GM23338 (cell line): ENCODE results near the gene CITED4. TPM values are rescaled to one million over a fixed set of nuclear protein-coding genes. Genes with fewer than 3 reads are reported as not detected.

Experiments used
- ATAC-seq: fragments of 200-7000 bp; cut with Tn5 transposase; 3 replicates; pipeline ENCODE4 v1.9.1; 2020
- DNase-seq: peaks from one replicate; pipeline ENCODE4 v3.0.0-alpha.2; 2015; ENCODE audit warnings: low spot score
- H2AFZ ChIP-seq: fragments of 200-600 bp; sonication (generic); 2 replicates; pipeline ENCODE4 v1.8.0; 2016; ENCODE audit warnings: antibody characterized with exemption, mild to moderate bottlenecking, moderate library complexity
- H3F3A ChIP-seq: fragments of 200-600 bp; sonication (generic); replicated peaks from 2 replicates; pipeline ENCODE4 v1.8.0; 2017; ENCODE audit warnings: antibody characterized with exemption, mixed run types, low read depth
- H3K27ac ChIP-seq: fragments of 200-600 bp; sonication (generic); 2 replicates; pipeline ENCODE4 v1.6.1; 2016; ENCODE audit warnings: low read depth
- H3K27me3 ChIP-seq: fragments of 200-600 bp; sonication (generic); 2 replicates; pipeline ENCODE4 v1.8.0; 2016; ENCODE audit warnings: mild to moderate bottlenecking, mixed run types, moderate library complexity; ENCODE audit not compliant: insufficient read depth
- H3K36me3 ChIP-seq: fragments of 200-600 bp; sonication (generic); 2 replicates; pipeline ENCODE4 v1.8.0; 2016; ENCODE audit warnings: mild to moderate bottlenecking; ENCODE audit not compliant: insufficient read depth
- H3K4me1 ChIP-seq: fragments of 200-600 bp; sonication (generic); 2 replicates; pipeline ENCODE4 v1.8.0; 2016; ENCODE audit warnings: mild to moderate bottlenecking, moderate library complexity; ENCODE audit not compliant: insufficient read depth
- H3K4me2 ChIP-seq: fragments of 200-600 bp; sonication (generic); 2 replicates; pipeline ENCODE4 v1.7.1; 2017; ENCODE audit warnings: mixed run types
- H3K4me3 ChIP-seq: fragments of 200-600 bp; sonication (generic); 2 replicates; pipeline ENCODE4 v1.6.1; 2016; ENCODE audit warnings: mixed run types
- H3K79me2 ChIP-seq: fragments of 200-600 bp; sonication (generic); replicated peaks from 2 replicates; pipeline ENCODE4 v1.8.0; 2017; ENCODE audit warnings: mild to moderate bottlenecking; ENCODE audit not compliant: insufficient read depth
- H3K9me2 ChIP-seq: fragments of 200-600 bp; sonication (generic); 2 replicates; pipeline ENCODE4 v1.8.0; 2017; ENCODE audit not compliant: insufficient read depth
- H4K20me1 ChIP-seq: fragments of 200-600 bp; sonication (generic); replicated peaks from 2 replicates; pipeline ENCODE4 v1.8.0; 2017; ENCODE audit warnings: mild to moderate bottlenecking; ENCODE audit not compliant: insufficient read depth
- H3K27ac Mint-ChIP-seq: 2 replicates; pipeline ENCODE4 v1.8.0; 2020; ENCODE audit warnings: inconsistent platforms, mild to moderate bottlenecking, moderate library complexity, mixed read lengths
- H3K27me3 Mint-ChIP-seq: 3 replicates; pipeline ENCODE4 v1.8.0; 2022; ENCODE audit warnings: low read depth, mild to moderate bottlenecking, moderate library complexity, mixed read lengths, inconsistent platforms; ENCODE audit not compliant: insufficient read depth, poor library complexity
- H3K36me3 Mint-ChIP-seq: 3 replicates; pipeline ENCODE4 v1.8.0; 2021; ENCODE audit warnings: low read depth, mild to moderate bottlenecking, inconsistent platforms, moderate library complexity, mixed read lengths
- H3K4me1 Mint-ChIP-seq: 3 replicates; pipeline ENCODE4 v1.8.0; 2020; ENCODE audit warnings: mild to moderate bottlenecking, inconsistent platforms, mixed read lengths
- H3K4me3 Mint-ChIP-seq: 3 replicates; pipeline ENCODE4 v1.8.0; 2021; ENCODE audit warnings: moderate library complexity, mild to moderate bottlenecking, inconsistent platforms, mixed read lengths
- H3K9me3 Mint-ChIP-seq: 3 replicates; pipeline ENCODE4 v1.8.0; 2020; ENCODE audit warnings: moderate library complexity, mild to moderate bottlenecking, inconsistent platforms, mixed read lengths
- CREB1 ChIP-seq: fragments of 250-450 bp; sonication (Bioruptor Pico); IDR thresholded peaks from 2 replicates; pipeline ENCODE4 v1.5.0; 2020; ENCODE audit warnings: low read depth, mild to moderate bottlenecking, moderate library complexity
- EZH2 ChIP-seq: fragments of 200-600 bp; sonication (generic); IDR thresholded peaks from one replicate; pipeline ENCODE4 v1.8.0; 2017; ENCODE audit warnings: antibody characterized with exemption, mild to moderate bottlenecking, low read depth; ENCODE audit not compliant: unreplicated experiment
- JUNB ChIP-seq: IDR thresholded peaks from one replicate; pipeline ENCODE4 v1.6.1; 2016; ENCODE audit warnings: antibody characterized with exemption; ENCODE audit not compliant: unreplicated experiment
- NANOG ChIP-seq: IDR thresholded peaks from 2 replicates; pipeline ENCODE4 v1.6.1; 2016; ENCODE audit warnings: antibody characterized with exemption, borderline replicate concordance
- STAT1 ChIP-seq: IDR thresholded peaks from one replicate; pipeline ENCODE4 v1.6.1; 2016; ENCODE audit warnings: antibody characterized with exemption; ENCODE audit not compliant: unreplicated experiment
- ZNF114 ChIP-seq: fragments of 250-450 bp; sonication (Bioruptor Pico); IDR thresholded peaks from 2 replicates; pipeline ENCODE4 v1.5.0; 2020; ENCODE audit warnings: mild to moderate bottlenecking, moderate library complexity
- ZNF331 ChIP-seq: fragments of 250-450 bp; sonication (Bioruptor Pico); IDR thresholded peaks from 2 replicates; pipeline ENCODE4 v1.5.0; 2020; ENCODE audit warnings: low read depth, mild to moderate bottlenecking, moderate library complexity
- ZNF462 ChIP-seq: fragments of 250-450 bp; sonication (Bioruptor Pico); IDR thresholded peaks from 2 replicates; pipeline ENCODE4 v1.5.0; 2020; ENCODE audit warnings: mild to moderate bottlenecking, moderate library complexity
- polyA plus RNA-seq: library from polyadenylated mRNA; unstranded; fragments of >200 nt; fragmentation: Nextera tagmentation; extraction: Ambion mirVana; gene quantifications from 2 replicates; pipeline ENCODE4 v1.2.1, GENCODE V29; 2016
- total RNA-seq: library from RNA; depleted of rRNA; stranded (reverse); fragments of >200 nt; shearing (Covaris generic); gene quantifications from 2 replicates; pipeline ENCODE4 v1.2.3, GENCODE V29; 2014
- TF ChIP-seq, protein P1 (sequence below), 2 experiments: fragments of 200-600 bp in 1 of 2; sonication (generic) in 1 of 2; conservative IDR thresholded peaks; 2 replicates each; pipeline versions ENCODE4 v1.5.1 to v1.6.1; 2016 to 2017; ENCODE audit warnings: antibody characterized with exemption in 2 of 2, low read depth in 2 of 2, mild to moderate bottlenecking in 2 of 2, moderate library complexity in 1 of 2

The CITED4 gene
- total and polyA plus RNA-seq, 2 experiments from 2014 or later = 2.9 to 18.7 TPM

GRCh38 chr1:40820251-40820797 is 41.8 kb downstream of the CITED4 start:
- H3K4me1 Mint-ChIP-seq = peaks cover 21% of the 10 kb centered on the region
- H3K4me3 Mint-ChIP-seq = no peak overlapping the region
- no peaks in the 10 kb centered on the region; the same call in 1 of the 2 replicates for H3F3A ChIP-seq
- H3K27ac ChIP-seq = no peak overlapping the region
- H3K36me3 Mint-ChIP-seq = no peaks in the 10 kb centered on the region
- no peaks in the 10 kb centered on the region for H3K9me2 ChIP-seq
- no peaks in the 10 kb centered on the region; the same call in 2 of the 3 replicates for H3K9me3 Mint-ChIP-seq
- H2AFZ ChIP-seq = no peak overlapping the region
- H4K20me1 ChIP-seq = no peaks in the 10 kb centered on the region
- peaks cover 6% of the 10 kb centered on the region for H3K4me1 ChIP-seq
- H3K36me3 ChIP-seq = no peaks in the 10 kb centered on the region
- H3K4me3 ChIP-seq = no peak overlapping the region
- H3K27ac Mint-ChIP-seq = no peak overlapping the region
- TF ChIP-seq, protein P1, sequence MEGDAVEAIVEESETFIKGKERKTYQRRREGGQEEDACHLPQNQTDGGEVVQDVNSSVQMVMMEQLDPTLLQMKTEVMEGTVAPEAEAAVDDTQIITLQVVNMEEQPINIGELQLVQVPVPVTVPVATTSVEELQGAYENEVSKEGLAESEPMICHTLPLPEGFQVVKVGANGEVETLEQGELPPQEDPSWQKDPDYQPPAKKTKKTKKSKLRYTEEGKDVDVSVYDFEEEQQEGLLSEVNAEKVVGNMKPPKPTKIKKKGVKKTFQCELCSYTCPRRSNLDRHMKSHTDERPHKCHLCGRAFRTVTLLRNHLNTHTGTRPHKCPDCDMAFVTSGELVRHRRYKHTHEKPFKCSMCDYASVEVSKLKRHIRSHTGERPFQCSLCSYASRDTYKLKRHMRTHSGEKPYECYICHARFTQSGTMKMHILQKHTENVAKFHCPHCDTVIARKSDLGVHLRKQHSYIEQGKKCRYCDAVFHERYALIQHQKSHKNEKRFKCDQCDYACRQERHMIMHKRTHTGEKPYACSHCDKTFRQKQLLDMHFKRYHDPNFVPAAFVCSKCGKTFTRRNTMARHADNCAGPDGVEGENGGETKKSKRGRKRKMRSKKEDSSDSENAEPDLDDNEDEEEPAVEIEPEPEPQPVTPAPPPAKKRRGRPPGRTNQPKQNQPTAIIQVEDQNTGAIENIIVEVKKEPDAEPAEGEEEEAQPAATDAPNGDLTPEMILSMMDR (conservative IDR thresholded peaks at IDR 0.05; ENCODE audit: low read depth in 2 of 2) = peak; percentile 40 to 58
- TF ChIP-seq JUNB = no peak
- TF ChIP-seq ZNF331 = no peak
- no peak for TF ChIP-seq STAT1
- H3K79me2 ChIP-seq = no peaks in the 10 kb centered on the region
- DNase-seq (peak; percentile 67), ATAC-seq (peak; percentile 36)
- H3K27me3 Mint-ChIP-seq = peaks cover 16% of the 10 kb centered on the region
- H3K27me3 ChIP-seq = peaks cover 15% of the 10 kb centered on the region; the same call in 1 of the 2 replicates
- H3K4me2 ChIP-seq = no peak overlapping the region

- peaks cover 9% of the 10 kb centered on the region for H3K4me1 Mint-ChIP-seq
- no peak overlapping the region for H3K27ac Mint-ChIP-seq
- Histone ChIP-seq H3K9me2 (no peaks in the 10 kb centered on the region), H3K27ac (no peak overlapping the region), H4K20me1 (no peaks in the 10 kb centered on the region), H3K4me3 (peak overlapping the region; percentile 88), H3K36me3 (no peaks in the 10 kb centered on the region), H3K79me2 (no peaks in the 10 kb centered on the region), H3K4me2 (peak overlapping the region; percentile 96), H3K4me1 (no peaks in the 10 kb centered on the region), H2AFZ (no peak overlapping the region; the same call in 1 of the 2 replicates), H3K27me3 (peaks cover 15% of the 10 kb centered on the region; the same call in 1 of the 2 replicates), H3F3A (no peaks in the 10 kb centered on the region; the same call in 1 of the 2 replicates)
- no peaks in the 10 kb centered on the region; the same call in 2 of the 3 replicates for H3K9me3 Mint-ChIP-seq
- DNase-seq (no peak), ATAC-seq (no peak)
- H3K4me3 Mint-ChIP-seq = peak overlapping the region; percentile 75
- TF ChIP-seq CREB1 (CRISPR knock-in tag) = no peak
- no peak for TF ChIP-seq ZNF462
- TF ChIP-seq ZNF331 = no peak
- TF ChIP-seq NANOG = no peak
- TF ChIP-seq ZNF114 (CRISPR knock-in tag) = no peak
- TF ChIP-seq, protein P1 (conservative IDR thresholded peaks at IDR 0.05; ENCODE audit: low read depth in 2 of 2) = no peak
- no peak for TF ChIP-seq EZH2
- H3K36me3 Mint-ChIP-seq = no peaks in the 10 kb centered on the region
- H3K27me3 Mint-ChIP-seq = peaks cover 14% of the 10 kb centered on the region
Measured at GRCh38 chr1:40819101-40819500, 43.1 kb downstream of the CITED4 start.
